OCI-LY1 (cell line): ENCODE data around the gene CD5L.

ENCODE experiments used
- H2AFZ ChIP-seq: fragments of 200-600 bp; sonication (generic), shearing (Covaris generic); 2 replicates; pipeline ENCODE4 v1.6.0; 2014; ENCODE audit warnings: antibody characterized with exemption, mild to moderate bottlenecking, low read length
- H3F3A ChIP-seq: fragments of 200-600 bp; sonication (generic), shearing (Covaris generic); 2 replicates; pipeline ENCODE4 v1.6.0; 2014; ENCODE audit warnings: mild to moderate bottlenecking, antibody characterized with exemption, low read length, moderate library complexity; ENCODE audit not compliant: insufficient read depth
- H3K27ac ChIP-seq: fragments of 200-600 bp; sonication (generic); 2 replicates; pipeline ENCODE4 v1.5.1; 2014; ENCODE audit warnings: low read length, mixed run types, mild to moderate bottlenecking, low read depth; ENCODE audit not compliant: poor library complexity, severe bottlenecking
- H3K27me3 ChIP-seq: fragments of 200-600 bp; sonication (generic); 2 replicates; pipeline ENCODE4 v1.6.0; 2014; ENCODE audit warnings: antibody characterized with exemption, mild to moderate bottlenecking, low read length, moderate library complexity; ENCODE audit not compliant: insufficient read depth
- H3K36me3 ChIP-seq: fragments of 200-600 bp; sonication (generic); 2 replicates; pipeline ENCODE4 v1.6.1; 2014; ENCODE audit warnings: mild to moderate bottlenecking, antibody characterized with exemption, low read length, moderate library complexity, mixed read lengths; ENCODE audit not compliant: insufficient read depth
- H3K4me1 ChIP-seq: fragments of 200-600 bp; sonication (generic); 2 replicates; pipeline ENCODE4 v1.5.1; 2014; ENCODE audit warnings: mild to moderate bottlenecking, low read length, moderate library complexity; ENCODE audit not compliant: insufficient read depth, severe bottlenecking
- H3K4me2 ChIP-seq: fragments of 200-600 bp; sonication (generic), shearing (Covaris generic); 2 replicates; pipeline ENCODE4 v1.6.1; 2014; ENCODE audit warnings: low read length
- H3K4me3 ChIP-seq: fragments of 200-600 bp; sonication (generic); 2 replicates; pipeline ENCODE4 v1.5.1; 2014; ENCODE audit warnings: low read length, low read depth, mild to moderate bottlenecking, mixed read lengths; ENCODE audit not compliant: poor library complexity, severe bottlenecking
- H3K79me2 ChIP-seq: fragments of 200-600 bp; shearing (Covaris generic); 2 replicates; pipeline ENCODE4 v1.6.1; 2016; ENCODE audit warnings: mixed run types, low read length, mixed read lengths; ENCODE audit not compliant: insufficient read depth
- H3K9ac ChIP-seq: fragments of 200-600 bp; sonication (generic), shearing (Covaris generic); 2 replicates; pipeline ENCODE4 v1.6.1; 2014; ENCODE audit warnings: mild to moderate bottlenecking, low read length, mixed read lengths
- H3K9me2 ChIP-seq: fragments of 200-600 bp; sonication (generic), shearing (Covaris generic); 2 replicates; pipeline ENCODE4 v1.6.1; 2014; ENCODE audit warnings: low read depth, mild to moderate bottlenecking, low read length, mixed read lengths
- H3K9me3 ChIP-seq: fragments of 200-600 bp; shearing (Covaris generic); 2 replicates; pipeline ENCODE4 v1.6.1; 2014; ENCODE audit warnings: low read length, mixed read lengths
- H4K20me1 ChIP-seq: fragments of 200-600 bp; sonication (generic), shearing (Covaris generic); 2 replicates; pipeline ENCODE4 v1.6.0; 2016; ENCODE audit warnings: mild to moderate bottlenecking, low read length; ENCODE audit not compliant: insufficient read depth
- EZH2 ChIP-seq: fragments of 200-600 bp; sonication (generic), shearing (Covaris generic); IDR thresholded peaks from 2 replicates; pipeline ENCODE4 v1.8.0; 2017; ENCODE audit warnings: borderline replicate concordance, mixed run types, mild to moderate bottlenecking, antibody characterized with exemption, low read length, moderate library complexity, mixed read lengths
- TF ChIP-seq, protein P1 (sequence below): fragments of 200-600 bp; sonication (generic), shearing (Covaris generic); IDR thresholded peaks from 2 replicates; pipeline ENCODE4 v1.5.1; 2017; ENCODE audit warnings: mild to moderate bottlenecking, antibody characterized with exemption, low read length, moderate library complexity, mixed read lengths

CD5L gene

DNA sequence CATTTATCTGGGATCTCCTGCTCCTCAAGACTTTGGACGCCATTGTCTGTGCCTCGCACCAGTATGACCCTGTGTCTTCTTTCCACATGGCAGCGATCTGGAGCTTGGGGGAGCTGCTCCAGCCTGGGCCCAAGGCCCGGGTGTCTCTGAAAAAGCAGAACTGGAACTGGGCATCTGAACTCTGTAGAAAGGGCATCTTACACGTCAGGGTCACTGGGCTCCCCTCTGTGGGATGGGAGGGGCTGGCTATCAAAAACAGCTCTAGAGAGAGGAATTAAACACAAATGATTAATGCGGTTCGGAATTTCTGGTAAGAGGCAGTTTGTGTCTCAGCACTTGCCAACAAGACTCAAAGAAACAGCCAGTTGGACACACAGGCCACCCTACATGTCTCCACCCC is 37.8 kb downstream of the CD5L start:
- Histone ChIP-seq H3K27me3 (no peaks in the 10 kb centered on the region), H3K9ac (no peak overlapping the region), H3K9me3 (no peaks in the 10 kb centered on the region), H3K9me2 (no peaks in the 10 kb centered on the region), H3K36me3 (peaks cover 23% of the 10 kb centered on the region), H3K4me2 (no peak overlapping the region), H4K20me1 (no peaks in the 10 kb centered on the region), H3K27ac (peak overlapping the region; percentile 98), H3K4me1 (peaks cover 58% of the 10 kb centered on the region), H3K4me3 (no peak overlapping the region), H3F3A (0 out of 2 replicates have a peak, but pooled peaks cover 5% of the 10 kb centered on the region), H3K79me2 (no peaks in the 10 kb centered on the region), H2AFZ (no peak overlapping the region)
- TF ChIP-seq EZH2 = no peak
- TF ChIP-seq, protein P1, sequence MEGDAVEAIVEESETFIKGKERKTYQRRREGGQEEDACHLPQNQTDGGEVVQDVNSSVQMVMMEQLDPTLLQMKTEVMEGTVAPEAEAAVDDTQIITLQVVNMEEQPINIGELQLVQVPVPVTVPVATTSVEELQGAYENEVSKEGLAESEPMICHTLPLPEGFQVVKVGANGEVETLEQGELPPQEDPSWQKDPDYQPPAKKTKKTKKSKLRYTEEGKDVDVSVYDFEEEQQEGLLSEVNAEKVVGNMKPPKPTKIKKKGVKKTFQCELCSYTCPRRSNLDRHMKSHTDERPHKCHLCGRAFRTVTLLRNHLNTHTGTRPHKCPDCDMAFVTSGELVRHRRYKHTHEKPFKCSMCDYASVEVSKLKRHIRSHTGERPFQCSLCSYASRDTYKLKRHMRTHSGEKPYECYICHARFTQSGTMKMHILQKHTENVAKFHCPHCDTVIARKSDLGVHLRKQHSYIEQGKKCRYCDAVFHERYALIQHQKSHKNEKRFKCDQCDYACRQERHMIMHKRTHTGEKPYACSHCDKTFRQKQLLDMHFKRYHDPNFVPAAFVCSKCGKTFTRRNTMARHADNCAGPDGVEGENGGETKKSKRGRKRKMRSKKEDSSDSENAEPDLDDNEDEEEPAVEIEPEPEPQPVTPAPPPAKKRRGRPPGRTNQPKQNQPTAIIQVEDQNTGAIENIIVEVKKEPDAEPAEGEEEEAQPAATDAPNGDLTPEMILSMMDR = no peak

DNA sequence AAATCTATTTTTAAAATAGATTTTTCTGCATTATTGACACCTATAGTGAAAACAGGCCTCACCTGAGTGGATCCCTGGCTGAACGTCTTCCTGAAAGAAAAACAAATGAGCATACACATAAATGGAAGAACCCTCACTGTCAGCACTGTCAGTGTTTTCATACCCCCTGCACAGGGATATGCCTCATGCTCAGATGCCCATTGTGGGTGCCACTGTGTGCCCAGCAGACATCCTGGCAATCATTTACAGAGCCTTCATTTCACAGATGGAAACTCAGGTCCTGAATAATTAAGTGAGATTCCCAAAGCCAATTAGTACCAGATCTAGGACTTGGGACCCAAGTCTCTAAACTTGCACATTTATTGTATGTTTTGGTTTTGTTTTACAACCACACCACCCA is 41.6 kb downstream of the CD5L start:
- Histone ChIP-seq H3F3A (no peaks in the 10 kb centered on the region), H3K9me3 (0 out of 2 replicates have a peak, but pooled peaks cover 3% of the 10 kb centered on the region), H2AFZ (no peak overlapping the region), H3K4me1 (peaks cover 32% of the 10 kb centered on the region), H4K20me1 (no peaks in the 10 kb centered on the region), H3K27ac (peak overlapping the region; percentile 7), H3K79me2 (no peaks in the 10 kb centered on the region), H3K9me2 (no peaks in the 10 kb centered on the region), H3K27me3 (no peaks in the 10 kb centered on the region), H3K9ac (no peak overlapping the region), H3K36me3 (peaks cover 51% of the 10 kb centered on the region), H3K4me2 (no peak overlapping the region), H3K4me3 (no peak overlapping the region)
- TF ChIP-seq, protein P1 = no peak
- TF ChIP-seq EZH2 = no peak

DNA sequence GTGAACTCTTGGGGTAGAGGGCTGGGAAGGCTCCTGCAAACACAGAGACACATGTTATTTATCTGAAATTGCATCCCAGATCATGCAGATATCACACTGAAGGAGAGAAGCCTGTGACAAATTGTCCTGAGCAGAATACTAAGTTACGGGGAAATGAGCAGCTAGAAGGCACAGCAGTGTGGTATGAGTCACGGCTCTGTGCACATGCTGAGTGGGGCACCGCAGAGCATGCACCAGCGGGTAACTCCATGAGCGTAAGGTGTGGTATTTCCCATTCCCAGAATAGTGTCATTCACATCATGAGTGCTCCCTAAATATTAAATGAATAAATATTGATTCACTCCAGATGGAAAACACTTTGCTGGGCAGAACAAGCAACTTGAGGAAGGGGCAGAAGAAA is 43.4 kb downstream of the CD5L start:
- H3K36me3 ChIP-seq = peaks cover 61% of the 10 kb centered on the region
- H4K20me1 ChIP-seq = no peaks in the 10 kb centered on the region
- no peaks in the 10 kb centered on the region for H3K79me2 ChIP-seq
- no peak overlapping the region for H3K4me3 ChIP-seq
- peak overlapping the region; percentile 4 for H3K27ac ChIP-seq
- H3K27me3 ChIP-seq = no peaks in the 10 kb centered on the region
- no peak for TF ChIP-seq EZH2
- TF ChIP-seq, protein P1 = no peak
- H2AFZ ChIP-seq = no peak overlapping the region
- no peak overlapping the region; the same call in 1 of the 2 replicates for H3K9ac ChIP-seq
- no peaks in the 10 kb centered on the region for H3K9me2 ChIP-seq
- peak overlapping the region; percentile 12; the same call in 1 of the 2 replicates for H3K4me2 ChIP-seq
- no peaks in the 10 kb centered on the region for H3F3A ChIP-seq
- H3K9me3 ChIP-seq = peaks cover 13% of the 10 kb centered on the region; the same call in 1 of the 2 replicates
- H3K4me1 ChIP-seq = peaks cover 17% of the 10 kb centered on the region
